Stimulated activated CD4-positive, alpha-beta T cell treated with anti-CD3 and anti-CD28 coated beads, Interleukin-12 subunit alpha, Interleukin-12 subunit beta, amount 100 ng/mL, for 48 hours (primary cell): ENCODE measurements around the gene TPRN.

Experiments used
- DNase-seq, 3 donors: peaks; one replicate each; pipeline ENCODE4 v3.0.0-alpha.2; 2020; ENCODE audit warnings: low read depth in 2 of 3, low spot score in 1 of 3

Gene TPRN

DNA sequence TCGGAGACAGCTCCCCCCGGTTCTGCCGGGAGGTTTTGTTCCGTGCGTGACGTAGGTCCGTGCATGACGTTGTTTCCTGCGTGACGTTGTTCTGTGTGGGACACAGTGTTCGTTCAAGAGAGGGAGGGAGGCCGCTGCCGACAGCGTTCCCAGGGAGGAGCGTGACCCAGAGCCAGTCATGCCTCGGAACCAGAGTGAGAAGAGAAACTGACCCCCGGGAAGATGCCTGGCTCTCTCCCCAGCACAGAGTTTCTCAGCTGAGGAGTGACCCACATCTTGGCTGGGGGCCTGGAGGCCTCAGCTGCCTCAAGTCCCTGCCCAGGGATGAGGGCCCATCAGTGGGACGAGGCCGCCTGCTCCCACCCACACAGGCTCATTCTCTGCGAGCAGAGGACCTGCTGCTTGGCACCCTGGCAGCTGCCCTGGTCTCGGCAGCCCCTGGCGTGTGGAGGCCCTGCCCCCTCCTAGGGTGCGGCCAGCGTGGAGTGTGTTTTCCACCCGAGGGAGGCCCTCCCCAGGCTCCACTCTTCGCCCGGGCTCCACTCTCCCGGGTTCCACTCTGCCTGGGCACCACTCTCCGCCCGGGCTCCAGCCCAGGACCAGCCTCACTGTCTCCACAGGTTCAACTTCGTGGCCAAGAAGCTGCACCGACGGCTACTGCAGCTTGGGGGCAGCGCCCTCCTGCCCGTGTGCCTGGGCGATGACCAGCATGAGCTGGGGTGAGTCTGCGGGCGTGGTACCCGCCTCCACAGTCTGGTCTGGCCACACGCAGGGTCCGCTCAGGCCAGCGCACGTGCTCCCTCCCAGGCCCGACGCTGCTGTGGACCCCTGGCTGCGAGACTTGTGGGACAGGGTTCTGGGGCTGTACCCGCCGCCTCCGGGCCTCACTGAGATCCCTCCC lies 12.9 kb upstream of the TPRN start:
- DNase-seq = no peak

DNA sequence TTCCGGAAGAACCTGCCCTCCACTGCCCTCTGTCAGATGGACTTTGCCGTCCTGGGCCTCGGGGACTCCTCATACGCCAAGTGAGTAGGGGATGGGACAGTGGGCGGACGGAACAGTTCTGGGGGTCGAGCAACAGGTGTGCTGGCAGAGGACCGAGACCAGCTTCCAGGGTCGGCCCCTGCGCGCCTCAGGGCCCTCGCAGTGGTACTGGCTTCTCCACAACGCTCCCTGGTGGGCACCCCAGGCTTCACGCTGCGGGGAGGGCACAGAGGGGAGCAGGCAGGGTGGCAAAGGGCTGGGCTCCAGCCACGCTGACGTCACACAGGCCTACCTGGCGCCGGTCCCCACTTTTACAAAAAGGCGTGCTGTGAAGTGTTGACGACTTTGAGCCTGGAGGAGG lies 12.0 kb upstream of the TPRN start:
- no peak for DNase-seq

DNA sequence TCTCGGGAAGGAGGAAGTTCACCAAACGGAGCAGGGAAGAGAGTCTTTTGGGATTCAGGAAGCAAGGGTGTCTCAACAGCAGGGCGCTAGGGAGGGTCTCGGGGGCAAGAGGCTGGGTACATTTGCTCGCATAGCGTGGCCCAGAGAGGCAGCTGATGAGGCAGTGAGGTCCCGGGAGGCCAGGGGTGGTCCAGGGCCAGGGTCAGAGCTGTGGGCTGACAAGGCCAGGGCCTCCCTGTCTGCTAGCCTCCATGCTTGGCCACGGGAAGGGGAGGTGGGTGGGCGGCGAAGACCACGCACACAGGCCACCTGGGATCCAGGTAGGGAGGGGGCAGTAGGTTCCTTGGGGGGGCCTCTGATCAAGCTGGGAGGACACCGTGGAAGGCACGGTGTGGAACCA lies 11.0 kb upstream of the TPRN start:
- DNase-seq = no peak

DNA sequence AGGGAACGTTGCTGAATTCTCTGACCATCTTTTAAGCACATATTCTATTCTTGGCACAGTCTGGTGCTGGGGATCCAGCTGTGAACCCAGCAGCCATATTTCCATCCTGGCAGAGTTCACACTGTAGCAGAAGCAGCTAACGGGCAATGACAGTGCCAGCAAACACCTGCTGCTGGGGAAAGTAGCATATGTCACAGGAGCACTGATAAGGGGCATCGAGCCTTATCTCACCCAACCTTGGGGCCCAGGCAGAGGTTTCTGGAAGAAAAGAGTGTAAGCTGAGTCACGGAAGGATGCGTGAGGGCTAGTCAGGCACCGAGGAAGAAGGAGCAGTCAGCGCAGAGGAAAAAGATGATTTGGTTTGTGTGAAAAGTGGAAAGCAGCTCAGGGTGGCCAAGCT lies 6.1 kb upstream of the TPRN start:
- no peak for DNase-seq

DNA sequence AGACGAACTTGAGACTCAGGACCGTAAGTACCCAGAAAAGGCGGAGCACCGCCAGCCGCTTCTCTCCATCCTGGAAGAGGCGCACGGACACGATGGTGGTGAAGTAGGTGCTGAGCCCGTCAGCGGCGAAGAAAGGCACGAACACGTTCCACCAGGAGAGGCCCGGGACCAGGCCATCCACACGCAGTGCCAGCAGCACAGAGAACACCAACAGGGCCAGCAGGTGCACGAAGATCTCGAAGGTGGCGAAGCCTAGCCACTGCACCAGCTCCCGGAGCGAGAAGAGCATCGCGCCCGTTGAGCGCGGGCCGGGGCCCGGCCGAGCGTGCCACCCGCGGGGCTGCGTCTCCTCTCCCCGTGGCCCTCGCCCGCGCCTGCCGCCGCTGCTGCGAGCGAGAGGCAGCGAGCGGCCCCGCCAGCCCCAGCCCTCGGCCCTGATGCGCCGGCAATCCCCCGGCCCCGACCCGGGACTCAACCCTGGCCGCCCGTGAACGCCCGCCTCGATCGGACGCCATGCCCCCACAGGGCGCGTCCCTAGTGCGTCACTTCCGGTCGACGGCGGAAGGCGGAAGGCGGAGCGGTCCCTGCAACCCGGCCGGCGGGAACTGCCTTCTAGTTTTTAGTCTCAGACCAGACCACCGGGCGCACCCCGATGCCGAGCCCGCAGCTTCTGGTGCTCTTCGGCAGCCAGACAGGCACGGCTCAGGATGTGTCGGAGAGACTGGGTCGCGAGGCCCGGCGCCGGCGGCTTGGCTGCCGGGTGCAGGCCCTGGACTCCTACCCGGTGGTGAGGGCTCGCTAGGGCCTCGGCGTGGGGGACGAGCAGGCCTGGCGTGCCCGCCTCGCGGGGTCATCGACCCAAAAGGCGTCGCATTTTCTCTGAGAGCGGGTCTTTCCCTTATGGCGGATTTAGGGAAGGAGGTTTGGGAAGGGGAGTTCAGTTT lies 4.9 kb upstream of the TPRN start, which contains the start of the genes NDOR1 and TMEM203:
NDOR1 (plus strand) TSS at position 575 of the 944 bp plus-strand sequence; CDS start at position 653, 78 bp downstream.
TMEM203 (minus strand) TSS at position 523 of the 944 bp plus-strand sequence; CDS start at position 289, 234 bp downstream.
- DNase-seq = peak; percentile 88 to 94 (median 94)

DNA sequence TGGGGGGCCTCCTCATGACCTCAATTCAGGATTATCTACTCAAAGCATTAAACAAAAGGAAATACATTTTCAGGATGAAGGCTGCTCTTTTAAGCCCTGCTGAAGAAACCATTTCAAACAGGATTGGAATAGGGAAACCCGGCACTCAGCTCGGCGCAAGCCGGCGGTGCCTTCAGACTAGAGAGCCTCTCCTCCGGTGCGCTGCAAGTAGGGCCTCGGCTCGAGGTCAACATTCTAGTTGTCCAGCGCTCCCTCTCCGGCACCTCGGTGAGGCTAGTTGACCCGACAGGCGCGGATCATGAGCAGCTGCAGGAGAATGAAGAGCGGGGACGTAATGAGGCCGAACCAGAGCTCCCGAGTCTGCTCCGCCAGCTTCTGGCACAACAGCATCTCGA lies 4.2 kb upstream of the TPRN start:
- no peak for DNase-seq

DNA sequence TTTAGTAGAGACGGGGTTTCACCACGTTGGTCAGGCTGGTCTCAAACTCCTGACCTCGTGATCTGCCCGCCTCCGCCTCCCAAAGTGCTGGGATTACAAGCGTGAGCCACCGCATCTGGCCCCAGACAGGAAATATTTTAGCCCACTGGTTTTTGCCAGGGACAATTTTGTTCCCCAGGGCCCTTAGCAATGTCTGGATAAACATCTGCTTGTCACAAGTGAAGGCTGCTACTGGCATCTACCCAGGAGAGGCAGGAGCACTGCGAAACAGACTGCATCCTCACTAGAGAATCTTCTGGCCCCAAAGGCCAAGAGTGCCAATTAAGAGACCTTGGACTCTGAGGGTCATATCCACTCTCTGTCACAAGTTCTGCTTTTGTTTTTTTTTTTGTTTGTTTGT lies 2.4 kb upstream of the TPRN start:
- DNase-seq = no peak

DNA sequence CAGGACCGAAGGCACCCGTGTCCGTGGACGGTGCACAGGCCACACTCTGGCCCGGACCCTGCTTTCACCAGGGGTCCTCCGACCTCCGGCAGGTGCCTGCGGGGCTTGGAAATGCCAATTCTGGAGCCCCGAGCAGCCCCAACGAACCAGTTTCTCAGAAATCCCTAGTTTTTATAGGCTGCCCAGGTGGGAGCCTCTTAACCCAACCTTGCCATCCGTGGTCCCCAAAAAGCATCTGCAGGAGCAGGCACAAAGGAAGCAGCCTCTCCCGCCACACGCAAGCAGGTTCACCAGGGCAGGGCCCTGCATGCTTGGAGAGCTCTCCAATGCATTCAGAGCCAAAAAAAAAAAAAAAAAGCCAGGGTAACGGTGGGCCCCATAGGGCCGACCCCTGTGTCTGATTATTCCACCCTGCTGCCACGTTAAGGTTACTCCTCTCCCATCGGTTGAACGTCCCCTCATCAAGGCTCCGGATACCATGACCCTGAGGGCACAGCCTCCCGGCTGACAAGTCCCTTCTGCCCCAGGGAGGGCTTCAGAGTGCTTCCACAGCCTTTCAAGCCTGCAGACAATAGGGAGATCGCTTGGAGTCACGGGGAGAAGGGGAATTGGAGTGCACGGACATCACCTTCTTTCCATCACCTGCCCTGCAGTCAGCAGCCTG lies 796 bp upstream of the TPRN start:
- no peak for DNase-seq

DNA sequence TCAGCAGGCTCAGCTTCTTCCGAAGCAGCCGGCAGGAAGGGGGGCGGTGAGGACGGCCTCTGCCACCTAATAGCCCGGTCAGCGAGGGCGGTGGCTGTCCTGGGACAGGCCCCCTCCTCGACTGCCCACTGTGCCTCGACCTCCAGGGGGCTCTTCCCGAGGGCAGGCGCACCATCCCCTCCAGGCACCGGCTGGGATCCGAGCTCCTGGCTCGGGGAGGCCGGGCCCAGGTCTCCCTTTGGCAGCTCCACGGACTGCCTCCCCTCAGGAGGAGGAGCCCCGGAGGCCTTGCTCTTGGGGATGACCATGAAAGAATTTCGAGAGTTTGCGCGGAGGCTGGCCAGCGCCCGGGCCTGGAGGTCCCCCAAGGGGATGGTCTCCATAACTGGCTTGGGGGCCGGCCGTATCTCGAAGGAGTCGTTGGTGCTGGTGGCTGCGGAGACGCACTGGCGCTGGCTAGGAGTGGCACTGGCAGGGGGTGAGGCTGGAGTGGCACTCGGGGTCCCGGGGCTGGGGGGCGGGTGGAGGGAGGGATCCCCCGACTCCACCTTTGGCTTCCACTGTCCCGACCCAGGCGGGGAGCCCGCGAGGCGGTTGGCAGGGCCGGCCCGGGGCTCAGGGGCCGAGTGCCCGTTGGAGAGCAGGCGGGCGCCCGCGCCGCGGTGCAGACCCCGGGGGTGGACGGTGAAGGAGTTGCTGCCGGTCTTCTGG lies 975 bp downstream of the TPRN start:
- DNase-seq = no peak

DNA sequence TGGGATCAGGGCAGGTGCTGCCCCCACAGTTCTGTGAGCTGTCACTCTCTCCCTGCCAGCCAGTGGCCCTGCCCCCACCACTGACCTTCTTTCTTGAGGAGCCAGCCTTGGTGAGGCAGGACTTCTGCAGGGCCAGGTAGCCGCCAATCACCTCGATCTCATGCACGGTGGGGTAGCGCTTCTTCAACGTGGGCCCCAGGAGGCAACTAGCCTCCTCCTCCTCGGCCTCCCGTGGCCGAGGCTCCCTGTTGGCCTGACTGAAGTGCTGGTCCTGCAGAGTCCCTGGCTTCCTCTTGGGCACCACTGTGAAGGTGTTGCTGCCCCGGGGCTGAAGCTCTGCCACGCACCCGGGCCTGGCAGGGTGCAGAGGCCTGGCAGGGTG lies 1.6 kb downstream of the TPRN start:
- DNase-seq = no peak

DNA sequence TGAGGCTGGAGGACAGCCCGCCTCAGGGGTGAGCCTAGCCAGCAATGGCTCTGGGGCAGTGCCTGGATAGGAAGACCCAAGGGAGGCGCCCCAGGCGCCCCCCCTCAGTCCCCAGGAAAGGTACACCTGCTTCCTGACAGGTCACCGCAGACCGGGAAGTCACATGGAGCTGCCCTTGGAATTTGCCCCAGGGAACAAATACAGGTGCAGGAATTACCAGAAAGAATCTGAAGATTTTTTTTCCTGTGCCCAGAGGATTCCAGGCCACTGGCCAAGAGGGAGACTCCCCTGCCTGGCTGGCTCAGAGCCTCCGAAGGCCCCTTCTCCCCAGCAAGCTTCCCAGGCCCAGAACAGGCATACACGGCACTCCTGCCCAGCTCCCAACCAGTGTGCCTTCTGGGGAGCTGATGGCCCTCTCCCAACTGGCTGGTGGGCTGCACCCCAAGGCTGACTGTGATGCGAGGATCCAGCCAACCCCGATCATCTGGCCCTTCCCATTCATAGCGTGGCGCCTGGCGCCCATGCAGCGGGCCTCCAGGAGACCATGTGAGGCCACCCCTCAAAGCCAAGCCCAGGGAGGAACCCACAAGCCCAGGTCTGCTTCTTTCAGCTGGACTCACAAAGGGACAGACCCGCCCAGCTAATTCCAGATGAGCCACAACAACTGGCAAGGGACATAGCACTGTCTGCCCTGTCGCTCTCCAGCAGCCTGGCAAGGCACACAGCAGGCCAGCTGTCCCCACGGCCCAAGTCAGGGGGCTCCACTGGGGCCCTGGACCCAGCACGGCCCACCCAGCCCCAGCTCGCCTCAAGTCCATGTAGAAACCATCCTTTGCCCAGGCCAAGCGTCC lies 2.3 kb downstream of the TPRN start:
- DNase-seq = no peak

DNA sequence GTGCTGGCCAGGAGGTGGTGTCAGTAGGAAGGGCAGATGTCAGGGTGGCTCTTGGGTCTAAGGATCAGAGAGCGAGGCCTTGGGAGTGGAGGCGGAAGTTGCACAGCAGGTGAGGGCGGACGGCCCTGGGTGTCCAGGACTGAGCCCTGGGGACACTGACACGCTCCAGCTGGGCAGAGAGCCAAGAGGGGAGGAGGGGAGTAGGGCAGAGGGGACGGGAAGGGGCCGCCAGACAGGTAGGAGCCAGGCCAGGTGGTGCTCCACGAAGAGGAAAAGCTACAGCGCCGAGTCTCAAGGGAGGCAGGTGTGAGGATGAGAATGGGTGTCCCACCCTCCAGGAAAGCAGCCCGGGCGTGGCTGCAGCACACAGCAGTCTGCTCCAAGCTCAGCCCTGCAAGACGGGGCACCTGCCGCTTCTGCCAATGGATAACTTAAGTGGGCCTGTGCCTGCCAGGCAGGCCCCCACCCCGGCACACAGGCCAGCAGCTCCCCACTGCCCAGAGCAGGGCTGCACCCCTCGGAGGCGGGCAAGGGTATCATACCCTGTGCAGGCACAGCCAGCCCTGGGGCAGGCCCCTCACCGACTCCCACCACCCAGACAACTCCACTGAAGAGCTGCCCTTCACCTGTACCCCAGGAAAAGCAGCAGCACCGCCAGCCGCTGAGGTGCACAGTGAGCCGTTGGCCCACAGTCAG lies 4.9 kb downstream of the TPRN start:
- DNase-seq = no peak

DNA sequence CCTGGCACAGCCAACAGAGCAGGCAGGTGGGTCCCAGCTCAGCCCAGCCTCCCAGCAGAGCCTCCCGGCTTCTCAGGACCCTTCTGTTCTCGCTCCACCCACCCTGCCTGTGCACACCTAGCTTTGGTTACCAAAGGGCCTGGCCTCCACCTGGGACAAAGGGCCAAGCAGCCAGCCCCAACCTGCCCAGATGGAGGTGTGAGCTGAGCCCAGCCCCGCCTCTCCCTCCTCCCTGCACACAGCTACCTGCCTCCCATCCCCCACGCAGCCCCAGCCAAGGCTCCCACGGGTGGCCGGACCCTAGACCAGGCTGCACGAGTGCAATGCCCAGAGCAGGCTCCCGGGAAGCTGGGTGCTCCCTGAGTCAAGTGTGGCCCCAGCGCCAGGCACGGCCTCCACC lies 5.6 kb downstream of the TPRN start:
- DNase-seq = no peak

DNA sequence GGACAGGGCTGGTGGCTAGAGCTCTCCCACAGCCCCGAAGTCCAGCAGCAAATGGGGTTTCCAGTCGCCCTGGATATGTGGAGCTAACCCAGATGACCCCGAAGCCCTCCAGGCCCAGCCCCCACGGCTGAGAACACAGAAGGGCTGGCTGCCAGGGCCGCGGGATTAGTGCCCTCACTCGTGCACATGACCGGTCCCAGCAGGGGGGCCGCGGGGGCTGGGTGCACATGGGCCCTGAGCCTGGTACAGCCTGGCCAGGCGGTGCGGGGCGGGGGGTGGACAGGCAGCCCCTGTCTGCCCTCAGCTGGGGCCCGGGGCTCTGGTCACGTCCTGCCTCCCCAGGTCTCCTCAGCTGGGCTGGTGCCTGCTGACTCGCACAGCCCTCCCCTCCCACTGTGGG lies 6.2 kb downstream of the TPRN start:
- no peak for DNase-seq

DNA sequence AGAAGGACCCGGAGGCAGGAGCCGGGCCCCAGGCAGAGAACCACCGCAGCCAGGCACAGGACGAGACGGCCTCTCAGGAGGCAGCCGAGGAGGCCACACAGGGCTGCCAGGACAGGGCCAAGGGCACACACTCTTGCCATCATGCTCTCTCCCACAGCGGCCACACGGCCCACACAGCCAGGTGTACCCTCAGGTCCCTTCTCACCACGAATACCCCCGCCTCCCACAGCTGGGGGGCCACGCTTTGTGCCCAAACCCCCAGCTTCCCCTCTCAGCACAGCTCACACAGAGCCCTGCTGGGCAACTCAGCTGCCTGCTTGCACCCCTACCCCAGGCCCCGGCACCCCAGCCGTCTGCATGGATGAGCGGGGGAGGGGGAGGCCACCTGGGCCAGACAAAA lies 6.8 kb downstream of the TPRN start:
- no peak for DNase-seq

DNA sequence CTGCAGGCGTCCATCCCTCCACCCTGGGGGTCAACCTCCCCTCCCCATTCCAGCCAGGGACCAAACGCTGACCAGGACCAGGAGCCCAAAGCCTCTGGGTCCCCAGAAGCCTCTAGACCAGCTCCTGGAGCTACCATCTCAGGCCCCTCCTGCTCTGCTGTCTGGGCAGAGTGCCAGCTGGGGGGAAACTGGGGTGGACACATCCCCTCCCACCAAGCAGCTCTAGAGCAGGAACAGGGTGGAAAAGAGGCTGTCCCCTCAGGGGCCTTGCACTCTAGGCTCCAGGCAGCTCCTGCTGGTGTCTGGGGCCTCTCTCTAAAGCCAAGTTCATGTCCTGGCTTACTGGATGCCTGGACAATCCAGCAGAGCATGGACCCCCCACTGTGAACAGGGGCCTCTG lies 7.7 kb downstream of the TPRN start:
- DNase-seq = no peak

DNA sequence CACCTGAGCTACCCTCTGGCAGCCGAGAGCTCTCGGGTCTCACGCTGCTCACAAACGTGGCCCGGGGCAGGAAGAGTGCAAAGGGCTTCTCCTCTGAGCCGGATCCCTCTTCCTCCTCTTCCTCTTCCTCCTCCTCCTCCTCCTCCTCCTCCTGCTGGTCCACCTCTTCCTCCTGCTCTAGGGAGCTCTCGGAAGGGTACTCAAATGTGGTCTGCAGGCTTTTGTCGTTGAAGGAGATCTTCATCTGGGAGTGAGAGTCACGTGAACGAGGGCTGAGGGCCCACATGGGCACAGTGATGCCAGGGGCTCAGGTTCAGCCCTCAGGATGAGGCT lies 8.1 kb downstream of the TPRN start:
- no peak for DNase-seq

DNA sequence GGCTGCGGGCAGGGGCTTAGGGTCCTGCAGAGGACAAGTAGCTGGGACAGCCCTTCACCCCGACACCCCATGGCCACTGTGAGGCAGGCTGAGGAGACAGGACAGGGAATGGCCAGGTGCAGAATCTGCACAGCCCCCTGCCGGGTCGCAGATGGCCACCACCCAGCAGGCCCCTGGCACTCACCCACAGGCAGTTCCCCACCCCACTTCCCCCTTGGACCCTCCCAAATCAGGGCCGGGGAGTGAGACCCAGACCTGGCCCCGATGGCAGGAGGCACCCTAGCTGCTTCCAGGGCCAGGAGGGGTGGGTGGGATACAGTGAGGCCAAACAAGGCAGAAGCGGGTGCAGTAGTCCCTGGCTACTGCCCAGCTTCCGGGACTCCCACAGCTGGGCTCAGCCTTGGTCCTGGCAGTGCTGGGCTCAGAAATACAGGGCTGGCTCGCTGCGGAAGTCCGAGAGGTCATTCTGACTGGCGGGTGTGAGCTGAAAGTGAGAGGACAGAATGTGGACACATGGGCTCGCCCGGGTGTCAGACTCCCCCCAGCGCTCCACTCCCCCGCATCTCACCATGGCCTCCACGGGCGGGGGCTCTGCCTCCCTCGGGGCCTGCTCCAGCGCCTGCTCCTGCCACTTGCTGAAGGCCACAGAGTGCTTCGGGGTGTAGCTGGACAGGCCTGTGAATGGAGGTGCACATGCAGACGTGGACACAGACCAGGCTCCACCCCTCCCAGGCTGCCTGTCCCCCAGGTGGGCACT lies 8.7 kb downstream of the TPRN start:
- DNase-seq = no peak

DNA sequence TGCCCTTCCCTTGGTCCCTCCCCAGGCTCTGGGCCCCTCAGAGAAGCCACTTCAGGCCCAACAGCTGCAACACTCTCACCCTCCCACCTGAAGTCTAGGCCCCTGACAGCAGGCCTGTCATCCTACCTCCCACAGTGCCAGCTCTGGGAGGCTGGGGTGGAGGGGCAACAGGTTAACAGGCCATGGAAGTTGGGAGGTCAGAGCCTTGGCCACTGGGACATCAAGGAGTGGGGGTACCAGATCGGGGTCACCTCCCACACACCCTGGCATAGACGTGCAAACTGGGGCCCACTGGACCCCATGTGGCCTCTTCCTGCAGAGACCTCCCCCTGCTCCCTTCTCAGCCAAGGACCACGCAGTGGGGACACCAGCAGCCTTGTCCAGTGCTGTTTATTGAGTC lies 9.3 kb downstream of the TPRN start:
- DNase-seq = no peak
